ENCODE data around the gene RBM47. TPM values are rescaled to one million over a fixed set of nuclear protein-coding genes. Genes with fewer than 3 reads are reported as not detected.

RBM47 gene
- total and polyA plus RNA-seq, 10 of the 15 experiments (the other 5 are each of a cell fraction or from before 2014, with no cell fraction given): 7.9 to 45.0 (median 28.7) TPM

DNA sequence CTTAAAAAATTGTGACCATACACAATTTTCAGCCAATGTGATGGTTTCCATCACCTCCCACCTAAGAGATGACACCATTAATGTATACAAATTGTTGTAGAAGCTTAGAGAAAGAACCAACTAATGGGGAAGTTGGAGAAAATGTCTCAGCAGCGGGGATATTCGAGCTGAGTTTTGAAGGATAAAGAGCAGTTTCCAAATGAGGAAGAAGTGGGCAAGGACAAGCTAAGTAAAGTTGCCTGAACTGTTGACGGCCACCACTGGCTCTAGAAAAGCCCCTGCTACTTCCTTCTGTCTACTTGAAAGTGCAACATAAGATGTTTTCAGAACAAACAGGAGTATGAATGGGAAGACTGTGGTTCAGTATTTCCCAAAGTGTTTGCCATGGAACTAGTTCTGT lies 202.5 kb downstream of the RBM47 start:
- Histone ChIP-seq H3K4me1 (ENCODE audit: control insufficient read depth, insufficient read depth, low read length) (peaks cover 10% of the 10 kb centered on the region; the same call in 1 of the 2 replicates), H3K36me3 (ENCODE audit: control insufficient read depth in 2 of 2, insufficient read depth in 2 of 2, low read length in 1 of 2) (peaks cover 12 to 24% of the 10 kb centered on the region in 2 experiments), H3K9ac (ENCODE audit: control insufficient read depth, insufficient read depth, low read length) (no peak overlapping the region), H3K27ac (ENCODE audit: control insufficient read depth, insufficient read depth) (no peak overlapping the region), H2AFZ (ENCODE audit: control insufficient read depth, low read depth, low read length) (no peak overlapping the region), H3K4me3 (no peak overlapping the region), H4K20me1 (ENCODE audit: control insufficient read depth, insufficient read depth) (no peaks in the 10 kb centered on the region), H3K9me3 (replicated peaks; ENCODE audit: control insufficient read depth, insufficient read depth, low read length) (no peaks in the 10 kb centered on the region), H3K79me2 (ENCODE audit: control insufficient read depth, insufficient read depth, low read length) (no peaks in the 10 kb centered on the region; the same call in 1 of the 2 replicates), H3K4me2 (ENCODE audit: control insufficient read depth, insufficient read depth) (no peak overlapping the region), H3K27me3 (replicated peaks in 1 of 2; ENCODE audit: control insufficient read depth in 2 of 2, insufficient read depth in 2 of 2, low read length in 1 of 2) (no peaks in the 10 kb centered on the region)
- in situ Hi-C loops (cut with MboI) (no loop called here), intact Hi-C loops (cut with micrococcal nuclease; ENCODE audit: unreplicated experiment) (no loop called here)
- CTCF ChIA-PET: interaction anchor here (0.6 to 1.6 kb wide), 6 partner anchors 8 to 291 kb away, joined by 3 to 7 read pairs (median 3); no protein-coding TSS in a partner anchor
- RAD21 ChIA-PET (ENCODE audit: unreplicated experiment): interaction anchor here (1.1 kb wide), 1 partner anchor 292 kb away, joined by 3 read pairs; no protein-coding TSS in a partner anchor
- no peak for DNase-seq (ENCODE audit: low read depth, low spot score)
- WGBS (ENCODE audit: insufficient coverage, insufficient replicate concordance, low lambda C conversion rate, missing lambda C conversion rate): 69% methylated on average over 3 of the region's 3 CpGs
- no peak for ATAC-seq
- SMC1A ChIA-PET (ENCODE audit: uncharacterized antibody, unreplicated experiment): interaction anchor here (0.9 to 1.2 kb wide), 5 partner anchors 14 to 154 kb away, joined by 3 read pairs; no protein-coding TSS in a partner anchor
- POLR2A ChIA-PET: no interaction called here
- no TSS peak for BruUV-seq (replicated peaks)
- no peak for FAIRE-seq
- TF ChIP-seq ZNF384 (IDR thresholded peaks at IDR 0.05; ENCODE audit: borderline replicate concordance, low read depth, low read length): no peak
- TF ChIP-seq, protein P1, sequence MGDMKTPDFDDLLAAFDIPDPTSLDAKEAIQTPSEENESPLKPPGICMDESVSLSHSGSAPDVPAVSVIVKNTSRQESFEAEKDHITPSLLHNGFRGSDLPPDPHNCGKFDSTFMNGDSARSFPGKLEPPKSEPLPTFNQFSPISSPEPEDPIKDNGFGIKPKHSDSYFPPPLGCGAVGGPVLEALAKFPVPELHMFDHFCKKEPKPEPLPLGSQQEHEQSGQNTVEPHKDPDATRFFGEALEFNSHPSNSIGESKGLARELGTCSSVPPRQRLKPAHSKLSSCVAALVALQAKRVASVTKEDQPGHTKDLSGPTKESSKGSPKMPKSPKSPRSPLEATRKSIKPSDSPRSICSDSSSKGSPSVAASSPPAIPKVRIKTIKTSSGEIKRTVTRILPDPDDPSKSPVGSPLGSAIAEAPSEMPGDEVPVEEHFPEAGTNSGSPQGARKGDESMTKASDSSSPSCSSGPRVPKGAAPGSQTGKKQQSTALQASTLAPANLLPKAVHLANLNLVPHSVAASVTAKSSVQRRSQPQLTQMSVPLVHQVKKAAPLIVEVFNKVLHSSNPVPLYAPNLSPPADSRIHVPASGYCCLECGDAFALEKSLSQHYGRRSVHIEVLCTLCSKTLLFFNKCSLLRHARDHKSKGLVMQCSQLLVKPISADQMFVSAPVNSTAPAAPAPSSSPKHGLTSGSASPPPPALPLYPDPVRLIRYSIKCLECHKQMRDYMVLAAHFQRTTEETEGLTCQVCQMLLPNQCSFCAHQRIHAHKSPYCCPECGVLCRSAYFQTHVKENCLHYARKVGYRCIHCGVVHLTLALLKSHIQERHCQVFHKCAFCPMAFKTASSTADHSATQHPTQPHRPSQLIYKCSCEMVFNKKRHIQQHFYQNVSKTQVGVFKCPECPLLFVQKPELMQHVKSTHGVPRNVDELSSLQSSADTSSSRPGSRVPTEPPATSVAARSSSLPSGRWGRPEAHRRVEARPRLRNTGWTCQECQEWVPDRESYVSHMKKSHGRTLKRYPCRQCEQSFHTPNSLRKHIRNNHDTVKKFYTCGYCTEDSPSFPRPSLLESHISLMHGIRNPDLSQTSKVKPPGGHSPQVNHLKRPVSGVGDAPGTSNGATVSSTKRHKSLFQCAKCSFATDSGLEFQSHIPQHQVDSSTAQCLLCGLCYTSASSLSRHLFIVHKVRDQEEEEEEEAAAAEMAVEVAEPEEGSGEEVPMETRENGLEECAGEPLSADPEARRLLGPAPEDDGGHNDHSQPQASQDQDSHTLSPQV (IDR thresholded peaks at IDR 0.05): no peak
- TF ChIP-seq ATF7 (IDR thresholded peaks at IDR 0.05; ENCODE audit: low read depth): no peak
- no peak for TF ChIP-seq NFIC (IDR thresholded peaks at IDR 0.05; ENCODE audit: low read depth, low read length)
- no peak for TF ChIP-seq PRDM15 (CRISPR knock-in tag; IDR thresholded peaks at IDR 0.05)
- no peak for TF ChIP-seq ESRRA (IDR thresholded peaks at IDR 0.05; ENCODE audit: low read length)
- TF ChIP-seq NRF1 (conservative IDR thresholded peaks at IDR 0.05; ENCODE audit: low read depth, low read length): no peak
- no peak for TF ChIP-seq ZBED1 (IDR thresholded peaks at IDR 0.05; ENCODE audit: borderline replicate concordance)
- no peak for TF ChIP-seq IRF3 (IDR thresholded peaks at IDR 0.05)
- TF ChIP-seq NKRF (conservative IDR thresholded peaks at IDR 0.05): no peak
- no peak for TF ChIP-seq WRNIP1 (IDR thresholded peaks at IDR 0.05; ENCODE audit: borderline replicate concordance, low read depth, low read length)
- no peak for TF ChIP-seq POLR2AphosphoS2 (IDR thresholded peaks at IDR 0.05; ENCODE audit: low read depth, low read length)
- TF ChIP-seq ETV6 (conservative IDR thresholded peaks at IDR 0.05 in 1 of 2, IDR thresholded peaks at IDR 0.05 in 1 of 2; ENCODE audit: borderline replicate concordance in 1 of 2, low read depth in 1 of 2): no peak

Measured in GM12878 (cell line).